Natural killer cell (primary cell): ENCODE data around the gene C19orf85. TPM values are rescaled to one million over a fixed set of nuclear protein-coding genes. Genes with fewer than 3 reads are reported as not detected.

Experiments used
- ATAC-seq, 3 donors: fragments of 150-1000 bp in 2 of 3; fragments of 200-7000 bp in 1 of 3; cut with Tn5 transposase; 1 replicate in 1 of 3; 2 replicates in 2 of 3; pipeline ENCODE4 v1.10.0; 2021; ENCODE audit warnings: mild to moderate bottlenecking in 2 of 3, moderate library complexity in 2 of 3
- DNase-seq, 2 donors: peaks; one replicate each; pipeline versions ENCODE4 v3.0.0 to v3.0.0-alpha.2; 2013 to 2021; ENCODE audit warnings: mixed read lengths in 1 of 2
- H3K27ac ChIP-seq: one replicate; pipeline ENCODE4 v1.5.1; 2013; ENCODE audit warnings: mild to moderate bottlenecking, low read length
- H3K27me3 ChIP-seq: one replicate; pipeline ENCODE4 v1.6.1; 2013; ENCODE audit warnings: low read length; ENCODE audit not compliant: control insufficient read depth, insufficient read depth
- H3K36me3 ChIP-seq: one replicate; pipeline ENCODE4 v1.6.1; 2013; ENCODE audit warnings: low read length; ENCODE audit not compliant: control insufficient read depth, insufficient read depth
- H3K4me1 ChIP-seq: one replicate; pipeline ENCODE4 v1.6.1; 2013; ENCODE audit warnings: low read length; ENCODE audit not compliant: control insufficient read depth, insufficient read depth
- H3K4me3 ChIP-seq: one replicate; pipeline ENCODE4 v1.5.1; 2013; ENCODE audit warnings: low read length
- H3K9me3 ChIP-seq: one replicate; pipeline ENCODE4 v1.6.1; 2013; ENCODE audit warnings: low read length; ENCODE audit not compliant: control insufficient read depth, insufficient read depth
- H3K27ac Mint-ChIP-seq, 2 donors: one replicate each; pipeline ENCODE4 v1.8.0; 2022; ENCODE audit warnings: mild to moderate bottlenecking in 2 of 2, mixed read lengths in 2 of 2, moderate library complexity in 1 of 2
- H3K27me3 Mint-ChIP-seq, 2 donors: one replicate each; pipeline ENCODE4 v1.8.0; 2022; ENCODE audit warnings: low read depth in 2 of 2, mixed read lengths in 2 of 2
- H3K36me3 Mint-ChIP-seq: one replicate; pipeline ENCODE4 v1.8.0; 2022; ENCODE audit warnings: mixed read lengths
- H3K4me1 Mint-ChIP-seq, 2 donors: one replicate each; pipeline ENCODE4 v1.8.0; 2022; ENCODE audit warnings: mixed read lengths in 2 of 2
- H3K4me3 Mint-ChIP-seq: one replicate; pipeline ENCODE4 v1.8.0; 2022; ENCODE audit warnings: mild to moderate bottlenecking, moderate library complexity, mixed read lengths
- H3K9me3 Mint-ChIP-seq, 2 donors: one replicate each; pipeline ENCODE4 v1.8.0; 2022; ENCODE audit warnings: mixed read lengths in 2 of 2
- WGBS: methylation state at CpG from one replicate; pipeline ENCODE4 v1.1.7; 2013; ENCODE audit warnings: missing lambda C conversion rate; ENCODE audit not compliant: insufficient coverage; 5-methylcytosine and 5-hydroxymethylcytosine counted together
- intact Hi-C: fragments of 100-400 bp; cut with micrococcal nuclease; formaldehyde crosslinking; loops from one replicate; pipeline ENCODE4 v1.14.2; 2022
- total RNA-seq, 4 donors: library from RNA; stranded (reverse); fragments of 120-200 nt in 1 of 4; gene quantifications; one replicate each; pipeline versions ENCODE4 v1.2.3 to v1.2.4, GENCODE V29; 2013 to 2022
- TF ChIP-seq, protein P1 (sequence below): fragments of 200-600 bp; IDR thresholded peaks from one replicate; pipeline ENCODE4 v1.8.0; 2022; ENCODE audit warnings: antibody characterized with exemption

Gene C19orf85
- total RNA-seq, 3 donors from 2014 or later (not counting 1 experiment from before 2014, with no cell fraction given): not detected

GRCh38 chr19:55440411-55441105 lies 24.0 kb downstream of the C19orf85 start:
- H3K36me3 Mint-ChIP-seq: peaks cover 8% of the 10 kb centered on the region
- peaks cover 11 to 31% of the 10 kb centered on the region in 2 donors for H3K4me1 Mint-ChIP-seq
- Histone ChIP-seq H3K27ac (no peak overlapping the region), H3K36me3 (no peaks in the 10 kb centered on the region), H3K4me1 (peaks cover 22% of the 10 kb centered on the region), H3K9me3 (no peaks in the 10 kb centered on the region), H3K4me3 (no peak overlapping the region), H3K27me3 (peaks cover 48% of the 10 kb centered on the region)
- ATAC-seq: peak; percentile 52 to 73 (median 66)
- no peak overlapping the region for H3K27ac Mint-ChIP-seq
- peak overlapping the region; percentile 25 for H3K4me3 Mint-ChIP-seq
- DNase-seq: peak in 1 of 2 donors; percentile 42
- 16% methylated on average over 39 of the region's 39 CpGs for WGBS
- intact Hi-C loops: no loop called here
- H3K27me3 Mint-ChIP-seq: peaks cover 59 to 64% of the 10 kb centered on the region in 2 donors
- TF ChIP-seq, protein P1, sequence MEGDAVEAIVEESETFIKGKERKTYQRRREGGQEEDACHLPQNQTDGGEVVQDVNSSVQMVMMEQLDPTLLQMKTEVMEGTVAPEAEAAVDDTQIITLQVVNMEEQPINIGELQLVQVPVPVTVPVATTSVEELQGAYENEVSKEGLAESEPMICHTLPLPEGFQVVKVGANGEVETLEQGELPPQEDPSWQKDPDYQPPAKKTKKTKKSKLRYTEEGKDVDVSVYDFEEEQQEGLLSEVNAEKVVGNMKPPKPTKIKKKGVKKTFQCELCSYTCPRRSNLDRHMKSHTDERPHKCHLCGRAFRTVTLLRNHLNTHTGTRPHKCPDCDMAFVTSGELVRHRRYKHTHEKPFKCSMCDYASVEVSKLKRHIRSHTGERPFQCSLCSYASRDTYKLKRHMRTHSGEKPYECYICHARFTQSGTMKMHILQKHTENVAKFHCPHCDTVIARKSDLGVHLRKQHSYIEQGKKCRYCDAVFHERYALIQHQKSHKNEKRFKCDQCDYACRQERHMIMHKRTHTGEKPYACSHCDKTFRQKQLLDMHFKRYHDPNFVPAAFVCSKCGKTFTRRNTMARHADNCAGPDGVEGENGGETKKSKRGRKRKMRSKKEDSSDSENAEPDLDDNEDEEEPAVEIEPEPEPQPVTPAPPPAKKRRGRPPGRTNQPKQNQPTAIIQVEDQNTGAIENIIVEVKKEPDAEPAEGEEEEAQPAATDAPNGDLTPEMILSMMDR: no peak
- no peaks in the 10 kb centered on the region for H3K9me3 Mint-ChIP-seq

DNA sequence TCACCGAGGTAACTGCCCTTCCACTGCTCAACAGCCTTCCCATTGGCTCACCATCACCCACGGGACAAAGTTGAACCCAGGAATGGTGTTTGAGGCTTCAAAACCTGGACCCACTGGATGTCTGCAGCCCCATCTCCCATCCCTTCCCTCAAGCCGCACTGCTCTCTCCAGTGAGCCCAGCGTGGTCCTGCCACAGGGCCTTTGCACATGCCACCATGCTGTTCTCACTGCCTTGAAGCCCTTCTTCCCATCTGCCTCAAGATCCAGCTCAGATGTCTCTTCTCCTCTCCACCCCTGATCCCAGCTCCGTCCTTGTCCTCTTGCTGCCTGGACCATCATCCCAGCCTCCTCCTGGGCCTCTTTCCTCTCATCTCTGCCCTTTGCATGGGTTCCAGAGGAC lies 25.5 kb downstream of the C19orf85 start:
- H3K27me3 ChIP-seq: peaks cover 39% of the 10 kb centered on the region
- no peaks in the 10 kb centered on the region for H3K36me3 ChIP-seq
- TF ChIP-seq, protein P1: no peak
- Mint-ChIP-seq H3K4me3 (no peak overlapping the region), H3K36me3 (peaks cover 8% of the 10 kb centered on the region), H3K9me3 (no peaks in the 10 kb centered on the region), H3K27me3 (peaks cover 48 to 53% of the 10 kb centered on the region in 2 donors), H3K27ac (no peak overlapping the region), H3K4me1 (peaks cover 11 to 31% of the 10 kb centered on the region in 2 donors)
- no peaks in the 10 kb centered on the region for H3K9me3 ChIP-seq
- ATAC-seq (no peak), DNase-seq (no peak)
- peaks cover 22% of the 10 kb centered on the region for H3K4me1 ChIP-seq
- intact Hi-C loops: no loop called here
- no peak overlapping the region for H3K4me3 ChIP-seq
- H3K27ac ChIP-seq: no peak overlapping the region
- 80% methylated on average over 5 of the region's 5 CpGs for WGBS

GRCh38 chr19:55437410-55437809 lies 27.1 kb downstream of the C19orf85 start:
- Mint-ChIP-seq H3K4me3 (no peak overlapping the region), H3K27me3 (peaks cover 36 to 47% of the 10 kb centered on the region in 2 donors)
- 4% methylated on average over 17 of the region's 17 CpGs for WGBS

More at GRCh38 chr19:55437410-55437809, 27.1 kb downstream of the C19orf85 start:
- ATAC-seq (peak in 2 of 3 donors; percentile 53 to 60), DNase-seq (peak in 1 of 2 donors; percentile 49)
- Mint-ChIP-seq H3K9me3 (no peaks in the 10 kb centered on the region), H3K4me1 (peaks cover 11 to 25% of the 10 kb centered on the region in 2 donors), H3K36me3 (peaks cover 8% of the 10 kb centered on the region), H3K27ac (no peak overlapping the region)
- H3K27me3 ChIP-seq: peaks cover 38% of the 10 kb centered on the region
- TF ChIP-seq, protein P1: no peak
- no peak overlapping the region for H3K4me3 ChIP-seq
- H3K27ac ChIP-seq: no peak overlapping the region
- intact Hi-C loops: no loop called here
- no peaks in the 10 kb centered on the region for H3K9me3 ChIP-seq
- H3K36me3 ChIP-seq: no peaks in the 10 kb centered on the region
- H3K4me1 ChIP-seq: peaks cover 22% of the 10 kb centered on the region
